Heart left ventricle (tissue), 13 donors: Measurements from ENCODE around the gene KCNQ1OT1.

Source experiments
- CTCF ChIP-seq, 12 donors: fragments of 200-600 bp; sonication (generic) in 4 of 12; IDR thresholded peaks; one replicate each; pipeline versions ENCODE4 v1.5.0 to v1.8.0; 2018 to 2022; ENCODE audit warnings: antibody characterized with exemption in 12 of 12, mild to moderate bottlenecking in 5 of 12
- POLR2A ChIP-seq, 2 donors: fragments of 450-650 bp; IDR thresholded peaks; one replicate each; pipeline ENCODE4 v1.6.1; 2017; ENCODE audit warnings: antibody characterized with exemption in 2 of 2, mild to moderate bottlenecking in 2 of 2, moderate library complexity in 2 of 2
- donor health status: ischemic (EF 13 %, LVEDD 7.1; RV severe dilation, severe dysfunction).
- donor health status: DM: no; HTN: yes; CAD: no.
- donor health status: DM: no; HTN: no; CAD: no.
- donor health status: ischemic (EF 25% LVEDD 6.9; RV normal size, moderate dysfunction).
- donor health status: ischemic (EF 25% LVEDD 5.7; RV mildly dilated, moderate dysfunction).
- donor health status: ischemic (EF 35%, LVEDD 5.7; RV mildly dilated, moderate dysfunction).
- donor health status: nonischemic (EF 11% LVEDD 7.7; RV severe dilation, severe dysfunction).
- donor health status: DM: yes; HTN: yes; CAD: no.
- donor health status: PGD.
- donor health status: ischemic (EF 29% LVEDD 5.4; RV normal size, mild dysfunction).
- donor health status: nonischemic (EF 23%, LVEDD 6.1; RV moderate dilation, normal function).

DNA sequence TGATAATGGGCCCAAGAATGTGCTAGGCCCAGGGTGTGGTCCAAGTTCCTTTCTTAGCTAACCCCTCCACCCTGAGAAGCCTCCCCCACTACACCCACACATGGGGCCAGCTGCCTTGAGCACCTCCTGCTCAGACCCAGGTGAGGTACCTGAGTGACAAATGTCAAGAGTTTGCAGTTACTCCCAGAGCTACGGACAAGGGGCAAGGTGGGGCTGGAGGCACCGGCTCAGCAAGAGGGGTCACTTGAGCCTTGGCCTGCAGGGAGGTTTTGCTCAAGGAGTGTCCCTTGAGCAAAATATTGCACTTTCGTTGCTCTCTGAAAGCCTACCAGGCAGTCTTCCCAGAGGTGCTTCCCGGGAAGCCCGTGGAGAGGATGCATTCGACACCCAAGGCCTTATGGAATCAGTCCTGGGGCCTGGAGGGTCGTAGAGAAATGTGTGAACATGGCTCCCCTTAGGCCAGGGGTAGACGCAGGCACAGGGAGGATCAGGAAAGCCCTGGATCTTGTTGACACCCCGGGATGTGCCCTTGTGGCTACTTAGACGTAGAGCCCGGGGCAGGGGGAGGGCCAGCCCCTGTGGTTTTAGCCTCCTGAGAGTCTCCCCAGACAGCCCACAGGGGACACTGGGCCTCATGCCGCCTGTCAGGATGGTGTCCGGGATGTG, 140.8 kb downstream of the KCNQ1OT1 start:
- TF ChIP-seq POLR2A (IDR thresholded peaks at IDR 0.05) (no peak), CTCF (IDR thresholded peaks at IDR 0.05) (no peak)
